Stimulated activated CD8-positive, alpha-beta memory T cell treated with anti-CD3 and anti-CD28 coated beads, Interleukin-15, amount 100 ng/mL, for 1 hour (primary cell): ENCODE results near the gene KMT5C.

Experiments
- DNase-seq: peaks from one replicate; pipeline ENCODE4 v3.0.0-alpha.2; 2020; ENCODE audit warnings: low read depth

The KMT5C gene

DNA sequence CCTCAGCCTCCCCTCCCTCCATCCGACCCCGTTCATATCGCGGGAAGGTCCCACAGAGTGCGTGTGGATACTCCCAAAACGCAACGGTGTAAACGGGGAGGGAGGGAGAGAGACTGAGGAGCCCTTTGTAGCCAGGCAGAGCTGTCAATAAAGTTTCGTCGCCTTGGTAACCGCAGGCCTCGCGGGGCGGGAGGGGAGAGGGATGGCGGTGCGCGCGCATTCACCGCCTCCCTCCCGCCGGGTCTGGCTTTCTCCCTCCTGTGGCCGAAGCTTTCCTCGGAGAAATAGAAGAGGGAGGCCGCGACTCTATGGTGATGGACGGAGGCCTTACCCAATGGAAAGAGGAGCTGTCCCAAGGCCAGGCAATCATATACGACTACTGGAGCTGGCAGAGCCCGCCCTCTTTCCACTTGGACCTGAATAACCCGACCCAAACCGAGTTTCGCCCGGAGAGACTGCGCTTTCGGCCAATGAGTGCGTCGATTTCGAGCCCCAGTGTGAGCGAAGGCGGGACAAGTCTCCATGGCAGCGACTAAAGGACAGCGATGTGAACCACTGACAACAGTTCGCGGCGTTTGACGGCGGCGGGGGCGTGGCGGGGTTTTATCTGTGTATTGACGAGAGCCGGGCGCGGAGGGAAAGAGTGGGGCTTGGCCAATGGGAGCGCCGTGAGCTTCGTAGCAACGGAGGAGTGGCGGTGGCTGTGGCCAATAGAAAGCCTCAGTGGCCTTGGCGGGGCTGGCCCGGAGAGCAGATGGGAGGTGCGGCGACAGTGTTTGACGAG is at the start of gene KMT5C:
TSS of gene KMT5C (plus strand) at position 772 of the 784 bp plus-strand sequence. CDS start 2,061 bp downstream, outside the sequence.
- peak; percentile 100 for DNase-seq

DNA sequence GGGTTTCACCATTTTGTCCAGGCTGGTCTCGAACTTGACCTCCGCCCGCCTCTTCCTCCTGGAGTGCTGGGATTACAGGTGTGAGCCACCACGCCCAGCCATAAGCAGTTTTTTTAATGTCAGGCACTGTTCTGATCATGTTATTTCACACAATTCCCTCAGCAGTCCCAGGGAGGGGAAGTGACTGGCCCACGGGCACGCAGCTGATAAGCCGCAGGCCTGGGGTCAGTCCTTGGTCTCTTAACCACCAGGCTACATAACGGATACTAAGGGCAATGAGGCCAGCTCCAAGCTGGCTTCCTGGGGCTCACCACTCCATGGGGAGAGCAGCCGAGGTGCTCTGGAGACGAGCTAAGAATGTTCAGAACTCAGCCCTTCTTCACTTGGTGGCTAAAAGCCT is 42.4 kb upstream of the KMT5C start:
- DNase-seq = no peak

DNA sequence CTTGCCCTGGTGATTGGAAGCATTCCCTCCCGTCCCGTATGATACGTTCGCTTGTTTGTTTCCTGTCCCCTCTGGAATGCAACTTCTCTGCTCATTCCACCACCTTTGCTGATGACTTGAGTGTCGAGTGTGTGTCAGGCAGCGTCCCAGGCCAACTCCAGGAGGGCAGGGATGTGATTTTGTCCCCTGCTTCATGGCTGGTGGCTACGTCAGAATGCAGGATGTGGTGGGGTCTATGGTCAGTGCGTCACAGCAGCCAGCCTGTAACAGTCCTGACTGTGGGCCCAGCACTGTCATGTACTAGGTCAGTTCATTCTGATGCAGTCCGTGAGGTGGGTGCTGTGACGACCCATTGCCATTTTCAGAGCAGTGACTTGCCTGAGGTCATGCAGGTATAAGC is 39.7 kb upstream of the KMT5C start:
- DNase-seq = no peak

DNA sequence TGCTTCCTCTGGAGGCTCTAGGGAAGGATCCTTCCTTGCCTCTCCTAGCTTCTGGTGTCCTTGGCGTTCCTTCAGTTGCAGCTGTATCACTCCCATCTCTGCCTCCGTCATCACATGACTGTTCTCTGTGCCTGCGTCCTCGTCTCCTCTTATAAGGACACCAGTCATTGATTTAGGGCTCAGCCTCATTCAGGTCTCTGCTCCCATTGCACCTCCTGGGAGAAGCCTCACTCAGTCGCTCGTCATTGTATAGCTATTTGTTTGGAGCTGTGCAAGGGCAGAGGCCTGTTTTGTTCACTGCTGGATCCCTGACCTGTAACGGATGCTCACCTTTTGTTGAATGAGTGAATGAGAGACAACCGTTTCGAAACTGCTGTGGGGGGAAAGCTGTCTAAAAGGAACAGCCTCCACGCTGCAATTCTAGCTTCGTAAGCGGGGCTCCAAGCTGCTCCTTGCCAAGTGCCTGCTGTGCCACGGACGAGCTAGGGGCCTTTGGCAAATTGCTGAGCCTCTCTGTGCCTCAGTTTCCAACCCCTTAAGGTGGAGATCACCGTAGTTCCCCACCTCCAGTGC is 38.7 kb upstream of the KMT5C start:
- DNase-seq = no peak

DNA sequence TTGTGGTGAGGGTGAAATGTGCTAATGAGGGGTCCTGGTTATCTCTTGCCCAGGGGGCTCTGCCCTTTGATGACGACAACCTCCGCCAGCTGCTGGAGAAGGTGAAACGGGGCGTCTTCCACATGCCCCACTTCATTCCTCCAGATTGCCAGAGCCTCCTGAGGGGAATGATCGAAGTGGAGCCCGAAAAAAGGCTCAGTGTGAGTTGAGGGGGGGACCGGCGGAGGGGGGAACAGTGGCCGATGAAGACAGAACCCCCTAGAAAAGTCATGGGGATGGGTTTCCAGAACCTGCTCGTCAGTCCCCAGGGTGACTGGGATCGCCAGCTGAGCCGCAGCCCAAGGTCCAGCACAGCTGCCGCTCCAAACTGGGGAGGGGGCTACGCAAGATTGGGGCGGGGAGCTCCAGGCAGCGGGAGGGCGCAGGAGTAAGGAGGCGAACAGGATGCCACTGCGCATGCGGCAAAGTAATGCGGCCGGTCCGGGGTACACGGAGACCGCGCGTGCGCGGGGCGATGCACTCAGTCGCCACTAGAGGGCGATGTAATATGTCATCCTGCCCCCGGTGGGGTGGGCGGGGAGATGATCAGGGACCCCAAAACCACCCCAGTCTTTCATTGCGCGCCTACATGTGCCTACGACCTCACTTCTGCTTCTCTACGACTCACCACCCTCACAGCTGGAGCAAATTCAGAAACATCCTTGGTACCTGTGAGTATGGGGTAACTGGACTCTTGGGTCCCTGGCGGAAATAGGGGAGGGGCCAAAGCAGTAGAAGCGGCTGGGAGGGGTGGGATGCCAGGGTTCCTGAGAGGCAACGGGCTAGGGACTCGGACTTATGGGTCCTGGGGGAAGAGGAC is 38.0 kb upstream of the KMT5C start:
- DNase-seq = peak; percentile 95

DNA sequence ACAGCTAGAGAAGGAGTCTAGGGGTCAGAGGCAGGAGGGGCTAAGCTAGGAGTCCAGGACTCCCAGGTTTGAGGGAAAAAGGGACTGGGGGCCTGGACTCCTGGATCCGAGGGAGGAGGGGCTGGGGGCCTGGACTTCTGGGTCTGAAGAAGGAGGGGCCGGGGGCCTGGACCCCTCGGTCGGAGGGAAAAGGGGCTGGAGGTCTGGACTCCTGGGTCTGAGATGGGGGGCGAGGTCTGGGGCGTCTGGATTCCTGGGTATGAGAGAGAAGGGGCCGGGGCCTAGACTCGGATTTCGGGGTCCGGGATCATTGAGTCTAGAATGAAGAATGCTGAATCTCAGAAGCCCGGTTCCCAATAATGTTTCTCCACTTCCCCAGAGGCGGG is 37.4 kb upstream of the KMT5C start:
- DNase-seq = no peak

DNA sequence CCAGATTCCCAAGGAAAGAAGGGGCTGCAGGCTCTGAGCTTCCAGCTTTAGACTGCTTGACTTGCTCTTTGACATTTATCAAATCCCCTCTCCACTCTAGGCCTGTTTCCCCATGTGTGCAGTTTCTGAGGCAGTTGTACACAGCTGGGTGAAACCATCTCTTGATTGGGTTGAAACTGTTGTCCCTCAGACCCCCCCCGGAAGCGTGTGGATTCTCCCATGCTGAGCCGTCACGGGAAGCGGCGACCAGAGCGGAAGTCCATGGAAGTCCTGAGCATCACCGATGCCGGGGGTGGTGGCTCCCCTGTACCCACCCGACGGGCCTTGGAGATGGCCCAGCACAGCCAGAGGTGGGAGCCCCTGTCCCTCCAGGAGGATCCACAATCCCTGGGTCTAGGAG is 36.2 kb upstream of the KMT5C start:
- DNase-seq = no peak

DNA sequence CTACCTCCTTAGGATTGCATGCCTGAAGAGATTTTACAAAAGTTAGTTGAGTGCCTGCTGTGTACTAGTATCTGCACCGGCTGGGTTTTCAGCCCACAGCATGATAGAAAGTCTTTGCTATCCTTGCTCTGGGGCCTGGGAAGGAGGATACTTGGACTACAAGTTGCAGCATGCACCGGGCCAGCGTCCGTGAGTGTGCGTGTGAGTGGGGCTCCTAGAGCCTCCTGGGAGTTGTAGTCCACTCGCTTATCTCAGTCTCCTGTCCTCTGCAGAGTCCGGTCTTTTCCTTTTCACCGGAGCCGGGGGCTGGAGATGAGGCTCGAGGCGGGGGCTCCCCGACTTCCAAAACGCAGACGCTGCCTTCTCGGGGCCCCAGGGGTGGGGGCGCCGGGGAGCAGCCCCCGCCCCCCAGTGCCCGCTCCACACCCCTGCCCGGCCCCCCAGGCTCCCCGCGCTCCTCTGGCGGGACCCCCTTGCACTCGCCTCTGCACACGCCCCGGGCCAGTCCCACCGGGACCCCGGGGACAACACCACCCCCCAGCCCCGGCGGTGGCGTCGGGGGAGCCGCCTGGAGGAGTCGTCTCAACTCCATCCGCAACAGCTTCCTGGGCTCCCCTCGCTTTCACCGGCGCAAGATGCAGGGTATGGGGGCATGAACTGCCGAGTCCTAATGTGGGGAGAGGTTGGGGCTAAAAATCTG is 35.2 kb upstream of the KMT5C start:
- DNase-seq = no peak

DNA sequence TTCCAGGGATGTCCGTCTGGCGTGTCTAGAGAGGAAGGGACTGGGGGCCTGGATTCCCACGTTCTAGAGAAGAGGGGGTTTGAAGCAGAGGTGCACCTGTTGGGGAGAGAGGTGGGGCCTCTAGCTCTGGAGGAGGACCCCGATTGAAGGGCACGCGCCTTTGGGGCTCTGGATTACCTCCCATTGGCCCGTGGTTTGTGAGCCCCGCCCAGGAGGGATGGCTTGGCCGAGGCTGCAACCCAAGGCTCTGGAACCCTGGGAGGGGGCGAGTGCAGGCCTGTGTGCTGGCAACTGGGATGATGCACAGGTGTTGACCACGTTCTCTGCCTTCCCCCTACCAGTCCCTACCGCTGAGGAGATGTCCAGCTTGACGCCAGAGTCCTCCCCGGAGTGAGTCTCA is 34.7 kb upstream of the KMT5C start:
- no peak for DNase-seq

DNA sequence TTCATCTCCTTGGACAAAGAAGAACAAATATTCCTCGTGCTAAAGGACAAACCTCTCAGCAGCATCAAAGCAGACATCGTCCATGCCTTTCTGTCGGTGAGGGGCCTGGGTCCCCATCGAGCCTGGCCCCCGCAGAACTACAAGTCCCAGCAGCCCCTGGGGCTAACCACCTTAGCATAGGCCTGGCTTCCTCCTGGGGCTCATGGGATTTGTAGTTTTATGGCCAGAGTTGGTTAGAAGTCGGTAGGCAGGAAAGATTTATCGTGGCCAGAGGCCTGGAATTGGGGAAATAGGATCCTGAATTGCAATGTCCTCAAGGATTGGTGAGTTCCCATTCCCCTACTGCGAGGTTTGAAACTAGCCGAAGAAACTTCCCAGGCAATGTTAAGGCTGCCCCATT is 34.2 kb upstream of the KMT5C start:
- DNase-seq = no peak

DNA sequence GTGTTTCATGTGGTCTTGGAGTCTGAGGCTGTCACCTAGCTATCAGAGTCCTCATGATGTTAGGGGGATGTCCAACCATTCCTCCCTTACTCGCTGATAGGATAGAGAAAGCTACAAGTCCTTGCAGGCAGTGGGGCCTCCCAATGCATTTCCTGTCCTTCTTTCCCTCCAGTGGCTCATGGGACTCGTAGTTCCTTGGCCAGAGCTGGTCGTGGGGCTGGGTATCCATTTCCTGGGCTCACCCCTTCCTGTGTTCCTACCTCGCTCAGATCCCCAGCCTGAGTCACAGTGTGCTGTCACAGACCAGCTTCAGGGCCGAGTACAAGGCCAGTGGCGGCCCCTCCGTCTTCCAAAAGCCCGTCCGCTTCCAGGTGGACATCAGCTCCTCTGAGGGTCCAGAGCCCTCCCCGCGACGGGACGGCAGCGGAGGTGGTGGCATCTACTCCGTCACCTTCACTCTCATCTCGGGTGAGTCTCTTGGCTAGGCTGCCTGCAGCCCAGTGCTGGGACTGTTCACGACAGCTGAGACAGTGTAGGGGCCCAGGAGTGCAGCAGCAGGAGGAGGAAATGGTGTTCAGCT is 33.6 kb upstream of the KMT5C start:
- no peak for DNase-seq

DNA sequence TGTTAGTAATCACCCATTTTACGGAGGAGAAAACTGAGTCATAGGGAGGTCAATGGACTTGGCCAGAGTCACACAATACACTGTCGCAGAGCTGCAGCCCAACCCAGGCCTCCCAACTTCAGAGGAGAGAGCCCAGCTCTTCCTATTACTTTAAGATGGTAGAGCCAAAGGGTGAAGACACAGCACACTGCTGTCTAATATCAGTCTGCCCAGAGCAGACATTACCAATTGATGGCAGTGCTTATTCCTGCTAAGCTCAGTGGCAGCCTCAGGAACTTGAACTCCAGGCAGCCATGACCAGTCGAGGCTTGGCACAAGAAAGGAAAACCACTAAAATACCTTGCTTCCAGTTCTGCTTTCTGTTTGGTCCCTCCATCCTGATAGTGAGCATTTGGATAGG is 33.0 kb upstream of the KMT5C start:
- no peak for DNase-seq

DNA sequence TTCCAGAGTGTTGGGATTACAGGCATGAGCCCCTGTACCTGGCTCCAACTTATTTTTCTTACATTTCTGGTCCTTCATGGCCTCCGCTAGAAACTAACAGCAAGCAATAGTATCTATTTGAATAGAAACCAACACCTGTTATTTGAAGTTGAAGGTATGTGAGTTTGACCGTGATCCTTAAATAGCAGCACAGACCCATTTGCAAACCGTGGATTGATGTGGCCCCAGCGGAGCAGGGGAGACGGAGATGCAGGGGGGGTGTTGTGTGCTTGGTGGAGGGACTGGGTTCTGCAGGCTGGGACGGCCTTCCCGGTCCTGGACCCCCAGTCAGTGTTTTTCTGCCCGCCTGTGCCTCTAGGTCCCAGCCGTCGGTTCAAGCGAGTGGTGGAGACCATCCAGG is 31.4 kb upstream of the KMT5C start:
- DNase-seq = no peak

DNA sequence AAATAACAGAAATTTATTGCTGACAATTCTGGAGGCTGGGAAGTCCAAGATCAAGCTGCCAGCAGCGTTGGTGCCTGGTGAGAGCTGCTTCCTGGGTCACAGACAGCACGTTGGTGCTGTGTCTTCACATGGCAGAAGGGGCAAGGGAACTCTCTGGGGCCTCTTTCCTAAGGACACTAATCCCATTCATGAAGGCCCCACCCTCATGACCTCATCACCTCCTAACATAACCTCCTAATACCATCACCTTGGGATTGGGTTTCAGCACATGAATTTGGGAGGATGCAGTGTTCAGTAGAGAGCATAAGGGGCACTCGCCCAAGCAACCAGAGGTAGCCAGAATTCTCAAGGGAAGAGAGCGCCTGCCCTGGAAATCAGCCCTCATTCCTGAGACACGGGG is 30.2 kb upstream of the KMT5C start:
- DNase-seq = no peak

DNA sequence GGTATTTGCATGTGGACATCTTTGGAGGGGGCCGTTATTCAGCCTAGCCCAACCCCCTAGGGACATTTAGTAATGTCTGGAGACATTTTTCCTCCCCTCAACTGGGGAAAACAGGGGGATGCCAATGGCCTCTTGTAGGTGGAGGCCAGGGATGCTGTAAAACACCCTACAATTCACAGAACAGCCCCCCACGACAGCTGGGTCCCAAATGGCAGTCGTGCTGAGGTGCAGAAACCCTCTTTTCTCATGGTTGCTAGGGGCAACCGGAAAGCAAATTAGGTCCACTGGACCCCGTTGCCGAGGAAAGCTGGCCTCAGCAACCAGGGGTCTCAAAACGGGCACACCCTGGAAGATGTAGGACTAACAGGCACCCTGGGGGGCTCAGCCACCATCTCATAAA is 29.2 kb upstream of the KMT5C start:
- DNase-seq = no peak

DNA sequence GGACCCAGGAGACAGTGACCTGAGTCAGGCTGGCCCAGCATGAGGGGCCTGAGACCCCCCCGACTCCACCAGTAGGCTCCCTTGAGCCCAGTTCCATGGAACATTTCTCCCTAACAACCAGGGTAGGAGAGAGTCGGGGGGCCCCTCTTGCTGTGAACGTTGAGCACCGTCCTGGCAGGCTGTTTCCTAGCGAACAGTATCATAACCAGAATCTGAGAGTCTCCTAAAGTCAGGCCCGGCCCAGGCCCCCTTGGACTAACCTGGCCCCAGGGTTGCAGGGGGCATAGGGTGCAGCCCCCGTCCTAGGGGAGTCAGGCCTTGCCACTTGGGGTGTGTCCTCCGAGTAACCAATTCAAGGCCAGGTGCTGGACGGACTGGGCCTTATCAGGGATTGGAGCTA is 28.3 kb upstream of the KMT5C start:
- no peak for DNase-seq

DNA sequence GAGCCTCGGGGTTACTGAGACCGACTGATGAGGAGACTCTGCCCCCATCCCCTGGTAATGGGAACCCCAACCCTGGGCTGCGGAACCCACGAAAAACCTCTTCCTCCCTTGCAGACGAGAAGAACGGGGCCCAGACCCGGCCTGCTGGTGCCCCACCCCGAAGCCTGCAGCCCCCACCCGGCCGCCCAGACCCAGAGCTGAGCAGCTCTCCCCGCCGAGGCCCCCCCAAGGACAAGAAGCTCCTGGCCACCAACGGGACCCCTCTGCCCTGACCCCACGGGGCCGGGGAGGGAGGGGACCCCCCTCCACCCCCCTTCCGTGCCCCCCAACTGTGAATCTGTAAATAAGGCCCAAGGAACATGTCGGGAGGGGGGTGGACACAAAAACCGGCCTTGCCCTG is 27.9 kb upstream of the KMT5C start:
- DNase-seq = no peak

DNA sequence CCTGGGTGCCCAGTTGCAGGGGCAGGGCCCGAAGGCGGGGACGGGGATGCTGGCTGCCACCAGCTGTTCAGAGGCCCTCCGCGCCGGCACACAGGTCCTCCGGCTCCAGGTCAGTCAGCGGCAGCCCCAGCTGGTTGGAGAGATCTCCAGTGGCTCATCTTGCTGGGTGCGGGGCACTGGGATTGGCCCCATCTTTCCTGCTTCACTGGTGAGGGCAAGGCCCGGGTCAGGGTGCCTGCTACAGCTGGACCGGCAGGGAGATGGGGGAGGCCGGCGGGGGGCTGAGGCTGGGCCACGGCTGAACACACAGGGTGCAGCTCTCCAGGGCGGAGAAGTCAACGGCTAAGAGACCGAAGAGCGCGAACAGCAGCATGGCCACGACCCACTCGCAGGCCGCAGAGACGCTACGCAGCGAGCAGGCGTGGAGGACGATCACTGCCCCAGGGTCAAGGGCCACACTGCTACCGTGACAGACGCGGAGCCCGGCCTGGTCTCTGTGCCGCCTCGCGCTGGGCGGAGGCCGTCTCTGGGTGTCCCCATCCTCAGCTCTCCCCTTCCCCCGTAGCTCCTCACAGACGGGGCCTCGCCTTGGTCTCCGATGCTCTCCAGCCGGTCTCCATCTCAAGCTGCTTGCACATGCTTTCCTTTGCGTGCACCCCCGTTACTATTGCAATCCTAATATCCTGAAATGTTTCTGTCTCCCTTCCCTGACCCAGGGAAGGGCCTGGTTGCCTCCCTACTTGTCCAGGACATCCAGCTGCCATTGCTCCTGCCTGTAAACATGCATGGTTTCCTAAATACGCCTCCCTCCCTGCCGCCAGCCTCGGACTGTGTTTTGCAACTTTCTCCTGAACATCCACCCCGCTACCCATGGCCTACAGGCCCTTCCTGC is 26.8 kb upstream of the KMT5C start:
- DNase-seq = no peak

DNA sequence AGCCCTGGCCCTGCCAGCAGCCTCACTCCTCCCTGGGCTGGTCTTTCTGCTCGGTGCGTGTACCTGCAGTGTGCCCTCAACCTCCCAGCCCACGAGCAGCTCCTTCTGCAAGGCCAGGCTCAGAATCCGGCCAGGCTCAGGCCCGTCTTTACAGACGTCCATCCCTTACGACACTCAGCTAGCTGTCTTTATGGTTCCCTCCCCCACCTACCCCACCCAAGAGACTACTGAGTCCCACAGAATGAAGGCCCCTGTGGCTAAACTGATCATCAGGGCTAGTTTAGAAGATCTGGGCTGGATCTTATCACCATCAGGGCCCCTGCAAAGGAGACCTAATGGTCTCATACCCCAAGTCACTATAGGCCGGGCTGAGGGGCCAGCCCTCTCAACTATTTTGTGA is 25.3 kb upstream of the KMT5C start:
- no peak for DNase-seq

DNA sequence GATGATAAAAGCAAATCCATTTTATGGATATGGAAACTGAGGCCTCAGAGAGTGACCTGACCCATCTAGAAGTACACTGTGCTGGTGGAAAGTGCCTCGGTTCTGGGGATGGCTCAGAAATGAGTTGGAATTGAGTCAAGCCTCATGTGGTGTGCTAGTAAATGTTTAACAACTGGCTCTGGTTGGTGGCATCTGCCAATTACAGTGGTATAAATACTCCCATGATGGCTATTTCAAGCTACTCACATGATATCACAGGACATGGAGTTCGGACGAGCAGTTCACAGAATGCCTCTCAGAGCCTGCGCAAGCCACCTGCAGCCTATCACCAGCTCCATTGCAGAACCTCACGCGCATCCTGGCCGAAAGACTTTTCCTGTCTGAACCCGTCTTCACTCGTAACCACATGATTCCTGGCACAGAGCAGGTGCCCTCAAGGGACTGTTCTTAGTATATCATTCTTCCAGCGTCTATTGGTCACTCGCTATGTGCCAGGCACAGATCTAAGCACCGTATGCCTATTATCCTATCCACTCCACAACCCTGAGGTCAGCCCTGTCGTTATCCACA is 23.6 kb upstream of the KMT5C start:
- no peak for DNase-seq

DNA sequence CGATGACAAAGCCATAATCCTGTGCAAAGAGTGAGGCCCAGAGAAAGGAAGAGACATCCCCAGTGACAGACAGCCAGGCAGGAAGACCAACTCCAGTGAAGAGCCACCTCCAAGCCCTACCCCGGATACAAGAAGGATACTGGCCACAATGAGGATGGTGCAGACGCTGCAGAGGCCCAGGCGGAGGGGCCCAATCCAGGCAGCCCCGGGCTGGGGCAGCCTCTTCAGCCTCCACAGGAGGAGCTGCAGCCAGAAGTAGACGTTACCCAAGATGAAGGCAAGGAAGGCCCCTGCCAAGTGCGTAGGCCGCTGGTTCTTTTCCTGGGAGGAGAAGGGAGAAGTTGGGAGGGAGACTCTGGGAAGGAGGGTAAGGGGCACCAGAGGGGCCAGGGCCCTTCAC is 23.0 kb upstream of the KMT5C start:
- no peak for DNase-seq
